ENCODE measurements around the gene LOXHD1. TPM values are rescaled to one million over a fixed set of nuclear protein-coding genes. Genes with fewer than 3 reads are reported as not detected.

The LOXHD1 gene
- total and polyA plus RNA-seq, 2 of the 13 experiments (the other 11 are each of a cell fraction or from before 2014, with no cell fraction given): not detected

- ATAC-seq (no peak), FAIRE-seq (no peak), DNase-seq (ENCODE audit: low spot score) (no peak)
- in situ Hi-C loops (cut with HindIII; ENCODE audit: extremely low pct_ligation_motif_present, low pct_unique_long_range_greater_than_20kb): loop anchor here (5.0 to 10.0 kb wide), 3 partner anchors 94 to 512 kb away; no protein-coding TSS in a partner anchor
- ChIA-PET POLR2A (no interaction called here), CTCF (ENCODE audit: low intra/inter-chr PET ratio, low total read pairs) (no interaction called here)
- Histone ChIP-seq H3K4me1 (ENCODE audit: insufficient read depth, low read length) (no peaks in the 10 kb centered on the region), H3K9me3 (ENCODE audit: low read length) (no peaks in the 10 kb centered on the region), H3K27me3 (ENCODE audit: control insufficient read depth in 1 of 2, insufficient read depth in 2 of 2, low read length in 2 of 2) (no peaks in the 10 kb centered on the region; a peak in 1 of 5 replicates), H3K4me3 (replicated peaks in 1 of 3; ENCODE audit: insufficient read depth in 1 of 3, low read depth in 2 of 3, low read length in 3 of 3) (no peak overlapping the region), H3K27ac (ENCODE audit: extremely low read length, insufficient read depth, low read length) (no peak overlapping the region), H3K79me2 (ENCODE audit: insufficient read depth, low read length) (no peaks in the 10 kb centered on the region), H2AFZ (ENCODE audit: low read length) (no peak overlapping the region), H3K36me3 (replicated peaks in 1 of 2; ENCODE audit: control insufficient read depth in 1 of 2, insufficient read depth in 2 of 2, low read length in 2 of 2) (no peaks in the 10 kb centered on the region), H4K20me1 (ENCODE audit: insufficient read depth, low read length) (no peaks in the 10 kb centered on the region), H3K9ac (ENCODE audit: insufficient read depth, low read depth, low read length) (no peak overlapping the region), H3K4me2 (ENCODE audit: low read depth, low read length) (no peak overlapping the region)
- TF ChIP-seq FOXO1 (CRISPR knock-in tag; IDR thresholded peaks at IDR 0.05) (no peak), ZNF260 (CRISPR knock-in tag; IDR thresholded peaks at IDR 0.05; ENCODE audit: borderline replicate concordance, low read depth) (no peak), KDM1A (CRISPR knock-in tag; IDR thresholded peaks at IDR 0.05) (no peak), ZNF737 (CRISPR knock-in tag; IDR thresholded peaks at IDR 0.05; ENCODE audit: borderline replicate concordance) (no peak), ZNF17 (CRISPR knock-in tag; IDR thresholded peaks at IDR 0.05) (no peak), GATAD2A (CRISPR knock-in tag; IDR thresholded peaks at IDR 0.05) (no peak), ZSCAN5A (CRISPR knock-in tag; IDR thresholded peaks at IDR 0.05; ENCODE audit: borderline replicate concordance) (no peak)
- TF ChIP-seq, protein P1, sequence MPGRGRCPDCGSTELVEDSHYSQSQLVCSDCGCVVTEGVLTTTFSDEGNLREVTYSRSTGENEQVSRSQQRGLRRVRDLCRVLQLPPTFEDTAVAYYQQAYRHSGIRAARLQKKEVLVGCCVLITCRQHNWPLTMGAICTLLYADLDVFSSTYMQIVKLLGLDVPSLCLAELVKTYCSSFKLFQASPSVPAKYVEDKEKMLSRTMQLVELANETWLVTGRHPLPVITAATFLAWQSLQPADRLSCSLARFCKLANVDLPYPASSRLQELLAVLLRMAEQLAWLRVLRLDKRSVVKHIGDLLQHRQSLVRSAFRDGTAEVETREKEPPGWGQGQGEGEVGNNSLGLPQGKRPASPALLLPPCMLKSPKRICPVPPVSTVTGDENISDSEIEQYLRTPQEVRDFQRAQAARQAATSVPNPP (CRISPR knock-in tag; IDR thresholded peaks at IDR 0.05): no peak
- WGBS (ENCODE audit: low lambda C conversion rate): 43% methylated on average over 14 of the region's 27 CpGs
- intact Hi-C loops (cut with micrococcal nuclease; ENCODE audit: unreplicated experiment): no loop called here
- no TSS peak for BruUV-seq (replicated peaks)
These were observed 500 bp downstream of the LOXHD1 start for GRCh38 chr18:46656326-46657114.
